ENCODE measurements around the gene FSTL4. TPM values are rescaled to one million over a fixed set of nuclear protein-coding genes. Genes with fewer than 3 reads are reported as not detected.

Gene FSTL4
- polyA plus RNA-seq, 1 donor from 2014 or later = 0.57 TPM

- no peak overlapping the region for H3K27ac ChIP-seq (ENCODE audit: low read length)
- no peaks in the 10 kb centered on the region for H4K20me1 ChIP-seq (ENCODE audit: insufficient read depth)
- no peaks in the 10 kb centered on the region for H3F3A ChIP-seq (ENCODE audit: insufficient read depth, low read length, poor library complexity, severe bottlenecking)
- no peak overlapping the region for H3K4me2 ChIP-seq (ENCODE audit: low read length)
- no peaks in the 10 kb centered on the region for H3K9me2 ChIP-seq (ENCODE audit: insufficient read depth, low read length)
- no peaks in the 10 kb centered on the region for H3K36me3 ChIP-seq (ENCODE audit: insufficient read depth, low read length)
- H3K9me3 ChIP-seq (ENCODE audit: low read length) = no peaks in the 10 kb centered on the region
- no peaks in the 10 kb centered on the region for H3K79me2 ChIP-seq (replicated peaks; ENCODE audit: insufficient read depth, low read length)
- H3K9ac ChIP-seq (ENCODE audit: low read length) = no peak overlapping the region
- H3K4me3 ChIP-seq (ENCODE audit: low read length) = no peak overlapping the region
- H2AFZ ChIP-seq (ENCODE audit: low read depth, low read length) = no peak overlapping the region
- TF ChIP-seq RAD21 (conservative IDR thresholded peaks at IDR 0.05) = no peak
- no peaks in the 10 kb centered on the region for H3K27me3 ChIP-seq (ENCODE audit: insufficient read depth, low read depth, low read length)
These were observed 230.6 kb downstream of the FSTL4 start for GRCh38 chr5:133381571-133382365.

GRCh38 chr5:133381041-133381440 is 231.3 kb downstream of the FSTL4 start:
- H3K27ac ChIP-seq (ENCODE audit: low read length) = no peak overlapping the region
- no peak overlapping the region for H3K4me2 ChIP-seq (ENCODE audit: low read length)
- no peak overlapping the region for H2AFZ ChIP-seq (ENCODE audit: low read depth, low read length)
- no peaks in the 10 kb centered on the region for H4K20me1 ChIP-seq (ENCODE audit: insufficient read depth)
- no peaks in the 10 kb centered on the region for H3F3A ChIP-seq (ENCODE audit: insufficient read depth, low read length, poor library complexity, severe bottlenecking)
- H3K9me2 ChIP-seq (ENCODE audit: insufficient read depth, low read length) = no peaks in the 10 kb centered on the region
- H3K4me3 ChIP-seq (ENCODE audit: low read length) = no peak overlapping the region
- no peaks in the 10 kb centered on the region for H3K9me3 ChIP-seq (ENCODE audit: low read length)
- H3K9ac ChIP-seq (ENCODE audit: low read length) = no peak overlapping the region
- no peaks in the 10 kb centered on the region for H3K36me3 ChIP-seq (ENCODE audit: insufficient read depth, low read length)
- TF ChIP-seq RAD21 (conservative IDR thresholded peaks at IDR 0.05) (no peak), SMC3 (conservative IDR thresholded peaks at IDR 0.05; ENCODE audit: poor library complexity) (no peak), CTCF (IDR thresholded peaks at IDR 0.05; ENCODE audit: poor library complexity, severe bottlenecking) (no peak), TAF1 (IDR thresholded peaks at IDR 0.05; ENCODE audit: low read depth) (no peak), EZH2 (IDR thresholded peaks at IDR 0.05; ENCODE audit: borderline replicate concordance, insufficient read depth, low read length, poor library complexity, severe bottlenecking) (no peak), REST (IDR thresholded peaks at IDR 0.05; ENCODE audit: borderline replicate concordance) (no peak), EP300 (conservative IDR thresholded peaks at IDR 0.05; ENCODE audit: poor library complexity, severe bottlenecking) (no peak), MXI1 (conservative IDR thresholded peaks at IDR 0.05; ENCODE audit: poor library complexity, severe bottlenecking) (no peak), POLR2AphosphoS5 (IDR thresholded peaks at IDR 0.05) (no peak)
- no peaks in the 10 kb centered on the region for H3K79me2 ChIP-seq (replicated peaks; ENCODE audit: insufficient read depth, low read length)
- no peaks in the 10 kb centered on the region for H3K27me3 ChIP-seq (ENCODE audit: insufficient read depth, low read depth, low read length)

Data from neural cell (in vitro differentiated cells).